ENCODE measurements around the gene GTF2A1L. TPM values are rescaled to one million over a fixed set of nuclear protein-coding genes. Genes with fewer than 3 reads are reported as not detected.

The GTF2A1L gene
- total RNA-seq, 4 donors from 2014 or later, result 0.16 to 1.8 TPM; not detected in 2

- H3K4me1 ChIP-seq, result no peaks in the 10 kb centered on the region
- no peaks in the 10 kb centered on the region for H3K9me3 ChIP-seq
- intact Hi-C loops (cut with DNase I; ENCODE audit: low total_unique reads), result no loop called here
- no peaks in the 10 kb centered on the region for H3K27me3 ChIP-seq
- H3K36me3 ChIP-seq, result no peaks in the 10 kb centered on the region
- in situ Hi-C loops (cut with MboI; ENCODE audit: low sequenced_read_pairs in 4 of 4), result no loop called here
- DNase-seq, result no peak
- H3K4me3 ChIP-seq, result no peak overlapping the region
- no peak overlapping the region for H3K27ac ChIP-seq
- no peak for ATAC-seq
- TF ChIP-seq CTCF (IDR thresholded peaks at IDR 0.05 in 4 of 5, conservative IDR thresholded peaks at IDR 0.05 in 1 of 5) (no peak), POLR2A (IDR thresholded peaks at IDR 0.05) (no peak)
Observed at GRCh38 chr2:48677450-48677849, 59.8 kb downstream of the GTF2A1L start.

- no peak for ATAC-seq
- in situ Hi-C loops (cut with MboI; ENCODE audit: low sequenced_read_pairs in 4 of 4), result no loop called here
Observed at GRCh38 chr2:48685126-48685525, 67.5 kb downstream of the GTF2A1L start.

GRCh38 chr2:48691935-48692691, 74.5 kb downstream of the GTF2A1L start:
- in situ Hi-C loops (cut with MboI; ENCODE audit: low sequenced_read_pairs in 4 of 4), result no loop called here
- ATAC-seq, result no peak

More at GRCh38 chr2:48685126-48685525, 67.5 kb downstream of the GTF2A1L start:
- no peaks in the 10 kb centered on the region for H3K27me3 ChIP-seq
- no peak for DNase-seq
- H3K4me3 ChIP-seq, result no peak overlapping the region
- no peaks in the 10 kb centered on the region for H3K36me3 ChIP-seq
- intact Hi-C loops (cut with DNase I; ENCODE audit: low total_unique reads), result no loop called here
- no peaks in the 10 kb centered on the region for H3K9me3 ChIP-seq
- no peak overlapping the region for H3K27ac ChIP-seq
- H3K4me1 ChIP-seq, result no peaks in the 10 kb centered on the region
- TF ChIP-seq CTCF (IDR thresholded peaks at IDR 0.05 in 4 of 5, conservative IDR thresholded peaks at IDR 0.05 in 1 of 5), result no peak
- TF ChIP-seq POLR2A (IDR thresholded peaks at IDR 0.05), result no peak

GRCh38 chr2:48693066-48693465, 75.4 kb downstream of the GTF2A1L start:
- Histone ChIP-seq H3K4me1 (no peaks in the 10 kb centered on the region), H3K36me3 (no peaks in the 10 kb centered on the region), H3K27me3 (no peaks in the 10 kb centered on the region), H3K27ac (no peak overlapping the region), H3K4me3 (no peak overlapping the region), H3K9me3 (no peaks in the 10 kb centered on the region)
- TF ChIP-seq POLR2A (IDR thresholded peaks at IDR 0.05), result no peak
- TF ChIP-seq CTCF (IDR thresholded peaks at IDR 0.05 in 4 of 5, conservative IDR thresholded peaks at IDR 0.05 in 1 of 5), result no peak
- intact Hi-C loops (cut with DNase I; ENCODE audit: low total_unique reads) (no loop called here), in situ Hi-C loops (cut with MboI; ENCODE audit: low sequenced_read_pairs in 4 of 4) (no loop called here)
- ATAC-seq (no peak), DNase-seq (no peak)

More at GRCh38 chr2:48691935-48692691, 74.5 kb downstream of the GTF2A1L start:
- Histone ChIP-seq H3K4me1 (no peaks in the 10 kb centered on the region), H3K27ac (no peak overlapping the region), H3K4me3 (no peak overlapping the region), H3K27me3 (no peaks in the 10 kb centered on the region), H3K36me3 (no peaks in the 10 kb centered on the region), H3K9me3 (no peaks in the 10 kb centered on the region)
- intact Hi-C loops (cut with DNase I; ENCODE audit: low total_unique reads), result no loop called here
- DNase-seq, result no peak
- no peak for TF ChIP-seq POLR2A (IDR thresholded peaks at IDR 0.05)
- no peak for TF ChIP-seq CTCF (IDR thresholded peaks at IDR 0.05 in 4 of 5, conservative IDR thresholded peaks at IDR 0.05 in 1 of 5)

Measured in gastrocnemius medialis (tissue), 4 donors.